Jurkat, Clone E6-1 (cell line): ENCODE measurements around the gene NDUFS3. TPM values are rescaled to one million over a fixed set of nuclear protein-coding genes. Genes with fewer than 3 reads are reported as not detected.
"Not testable (repeated sequence)": the region's sequence is repeated elsewhere in the genome, so short reads cannot be mapped to it uniquely, and the experiment has no call there.

Experiments used
- DNase-seq: peaks from one replicate; pipeline ENCODE4 v3.0.0-alpha.2; 2011; ENCODE audit warnings: low read depth, low spot score
- H3K4me3 ChIP-seq: 2 replicates; pipeline ENCODE4 v1.5.1; 2011; ENCODE audit warnings: mild to moderate bottlenecking, low read length, control low read depth, moderate library complexity
- polyA plus RNA-seq: library from polyadenylated mRNA; unstranded; fragments of >200 nt; gene quantifications from one replicate; pipeline ENCODE4 v1.2.1, GENCODE V29; 2012; ENCODE audit warnings: missing spikeins; ENCODE audit not compliant: insufficient read length, insufficient read depth

NDUFS3 gene
- polyA plus RNA-seq: 264 TPM

DNA sequence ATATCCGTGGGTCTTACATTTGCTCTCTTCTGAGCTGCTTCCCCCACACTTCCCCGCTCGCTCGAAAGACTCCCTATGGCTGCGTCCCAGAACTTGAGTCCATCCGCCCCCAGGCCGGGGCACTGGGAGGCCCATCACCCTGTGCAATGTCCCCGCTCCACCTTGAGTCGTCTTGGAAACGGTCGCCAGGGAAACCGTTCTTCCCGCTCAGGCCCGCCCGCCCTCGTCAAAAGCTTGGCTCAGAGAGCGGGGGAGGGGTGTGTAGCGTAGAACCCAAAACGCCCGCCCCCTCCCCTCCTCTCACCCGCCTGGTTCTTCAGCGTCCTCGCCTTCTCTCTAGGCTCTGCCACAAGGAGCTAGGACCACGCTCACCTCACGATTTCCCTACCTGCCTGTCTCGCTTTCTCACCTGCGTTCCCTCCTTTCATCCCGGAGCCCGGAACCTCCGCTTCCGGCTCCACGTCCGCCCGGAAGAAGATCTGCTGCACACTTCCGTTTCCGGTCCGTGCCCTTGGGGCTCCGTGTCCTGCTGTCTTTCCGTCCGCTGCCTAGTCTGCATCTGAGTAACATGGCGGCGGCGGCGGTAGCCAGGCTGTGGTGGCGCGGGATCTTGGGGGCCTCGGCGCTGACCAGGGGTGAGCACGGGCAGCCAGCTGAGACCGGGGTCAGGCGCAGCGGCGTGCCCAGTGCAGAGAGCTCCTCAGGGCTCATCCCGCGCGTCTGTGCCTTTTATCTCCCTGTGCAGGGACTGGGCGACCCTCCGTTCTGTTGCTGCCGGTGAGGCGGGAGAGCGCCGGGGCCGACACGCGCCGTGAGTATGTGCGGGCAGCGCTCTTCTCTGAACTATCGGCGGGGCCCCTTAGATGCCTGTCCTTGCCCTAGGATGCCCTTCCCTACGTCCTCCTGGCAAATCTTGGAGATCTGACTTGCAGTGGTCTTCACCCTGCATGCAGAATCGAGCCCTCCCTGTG, at the start of gene NDUFS3, which contains the start of gene KBTBD4:
NDUFS3 (plus strand) TSS at position 551 of the 971 bp plus-strand sequence; CDS start at position 569, 18 bp downstream.
KBTBD4 (minus strand) TSS at position 447 of the 971 bp plus-strand sequence; CDS start at position 428, 19 bp downstream.
- H3K4me3 ChIP-seq: peak within 1 kb of the TSS; percentile 81
- peak; percentile 89 for DNase-seq

DNA sequence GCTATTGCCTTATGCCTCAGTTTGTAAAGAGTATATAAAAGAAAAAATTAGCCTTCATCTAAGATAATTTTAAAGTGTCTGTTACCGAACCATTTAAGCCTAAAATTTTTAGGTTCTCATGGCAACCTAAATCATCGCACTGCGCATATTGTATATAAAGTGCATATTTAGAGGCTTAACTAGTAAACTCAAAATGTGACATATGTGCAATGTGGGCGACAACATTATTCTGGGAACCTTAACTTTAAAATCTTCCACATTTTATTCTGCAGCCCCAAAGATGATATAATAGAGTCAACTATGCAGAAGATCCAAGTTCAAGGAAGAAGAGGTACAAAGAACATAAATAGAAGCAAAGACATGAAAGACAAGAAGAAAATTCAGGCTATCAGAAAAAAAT, 48.9 kb upstream of the NDUFS3 start:
- H3K4me3 ChIP-seq: no peak overlapping the region
- no peak for DNase-seq

DNA sequence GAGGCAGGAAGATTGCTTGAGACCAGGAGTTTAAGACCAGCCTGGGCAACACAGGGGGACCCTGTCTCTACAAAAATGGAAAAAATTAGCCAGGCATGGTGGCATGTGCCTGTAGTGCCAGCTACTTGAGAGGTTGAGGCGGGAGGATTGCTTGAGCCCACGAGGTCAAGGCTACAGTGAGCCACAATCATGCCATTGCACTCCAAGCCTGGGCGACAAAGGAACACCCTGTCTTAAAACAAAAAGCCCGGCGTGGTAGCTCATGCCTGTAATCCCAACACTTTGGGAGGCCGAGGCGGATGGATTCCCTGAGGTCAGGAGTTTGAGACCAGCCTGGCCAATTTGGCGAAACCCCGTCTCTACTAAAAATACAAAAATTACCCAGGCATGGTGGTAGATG, 48.2 kb upstream of the NDUFS3 start:
- DNase-seq, H3K4me3 ChIP-seq: not testable (repeated sequence)

DNA sequence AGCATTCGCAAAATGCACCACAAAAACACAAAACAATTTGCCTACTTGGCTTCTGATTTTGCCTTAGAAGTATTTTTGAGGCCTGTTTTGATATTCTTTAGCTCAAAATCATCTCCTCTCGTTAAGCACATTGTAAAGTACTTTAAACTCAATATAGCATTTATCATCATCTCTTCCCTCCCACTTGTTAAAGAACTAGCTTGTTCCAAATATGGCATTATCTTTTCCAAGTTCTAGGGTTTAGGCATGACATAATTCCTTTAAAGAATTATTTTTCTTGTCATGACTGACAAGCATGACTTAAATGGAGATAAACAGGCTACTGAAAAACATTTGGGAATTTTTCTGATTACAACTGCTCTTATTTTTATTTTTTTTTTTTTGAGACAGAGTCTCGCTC, 47.2 kb upstream of the NDUFS3 start:
- no peak for DNase-seq

DNA sequence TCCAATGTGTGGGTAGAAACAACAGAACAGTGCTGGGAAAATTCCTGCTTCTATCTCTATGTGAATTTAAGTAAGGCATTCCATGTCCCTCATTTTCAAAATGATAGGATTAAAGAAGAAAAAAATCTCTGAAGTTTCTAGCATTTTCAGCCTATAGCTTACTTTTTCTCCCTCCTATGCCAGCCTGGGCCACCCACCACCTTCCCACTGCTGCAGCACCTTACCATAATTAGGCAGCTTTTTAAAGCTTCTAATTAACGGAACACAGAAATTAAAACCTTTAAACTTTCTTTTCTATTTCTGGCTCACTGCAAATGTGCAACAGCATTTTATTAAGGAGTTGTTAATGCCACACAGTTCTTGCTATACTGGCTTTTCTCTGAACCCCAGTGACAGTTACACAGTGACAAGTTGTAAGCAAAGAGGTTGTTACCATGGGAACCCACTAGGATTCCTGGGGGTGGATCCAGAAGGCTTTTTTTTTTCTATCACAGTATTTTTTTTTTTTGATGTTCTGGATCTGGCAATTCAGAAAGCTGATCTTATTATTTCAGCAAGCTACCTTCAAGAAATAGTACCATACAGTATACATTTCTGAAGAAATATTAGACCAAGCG, 46.2 kb upstream of the NDUFS3 start:
- H3K4me3 ChIP-seq: no peak overlapping the region
- DNase-seq: no peak

More for the DNA sequence above, 47.2 kb upstream of the NDUFS3 start:
- H3K4me3 ChIP-seq: no peak overlapping the region

DNA sequence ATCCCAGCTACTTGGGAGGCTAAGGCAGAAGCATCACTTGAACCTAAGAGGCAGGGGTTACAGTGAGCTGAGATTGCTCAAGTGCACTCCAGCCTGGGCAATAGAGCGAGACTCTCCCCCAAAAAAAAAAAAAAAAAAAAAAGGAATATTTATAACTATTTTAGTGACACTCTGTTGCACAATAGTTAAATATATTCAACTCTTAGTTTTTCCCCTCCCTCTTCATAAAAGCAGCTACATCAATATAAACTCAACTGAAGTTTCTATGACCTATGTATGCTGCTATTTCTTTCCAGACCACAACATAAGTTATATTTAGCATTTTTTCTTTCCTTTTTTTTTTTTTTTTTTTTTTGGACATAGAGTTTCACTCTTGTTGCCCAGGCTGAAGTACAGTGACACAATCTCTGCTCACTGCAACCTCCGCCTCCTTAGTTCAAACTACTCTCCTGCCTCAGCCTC, 45.2 kb upstream of the NDUFS3 start:
- no peak for DNase-seq

DNA sequence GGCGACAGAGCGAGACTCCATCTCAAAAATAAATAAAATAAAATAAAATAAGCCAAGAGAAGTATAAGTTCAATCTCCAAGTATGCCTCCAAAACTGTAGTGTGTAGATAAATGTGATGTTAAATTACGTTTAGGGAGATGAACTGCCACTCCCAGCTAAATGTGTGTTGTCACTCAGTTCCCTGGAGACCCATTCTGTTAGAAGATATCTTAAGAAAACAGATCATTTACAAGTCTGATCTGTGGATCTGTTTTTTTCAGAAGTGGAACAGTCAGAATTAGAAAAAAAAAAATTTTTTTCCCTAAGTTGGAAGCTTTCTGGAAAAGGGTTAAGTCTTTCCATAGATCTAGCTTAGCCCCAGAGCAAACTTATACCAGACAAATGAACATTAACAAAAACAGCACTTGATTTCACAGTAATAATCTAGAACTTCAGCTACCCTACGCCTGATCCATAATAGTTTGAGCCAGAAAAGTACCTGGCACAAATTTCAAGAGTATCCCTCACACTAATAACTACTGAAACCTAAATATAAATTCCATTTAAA, 44.1 kb upstream of the NDUFS3 start:
- H3K4me3 ChIP-seq: no peak overlapping the region
- no peak for DNase-seq

More for the DNA sequence above, 45.2 kb upstream of the NDUFS3 start:
- no peak overlapping the region for H3K4me3 ChIP-seq

DNA sequence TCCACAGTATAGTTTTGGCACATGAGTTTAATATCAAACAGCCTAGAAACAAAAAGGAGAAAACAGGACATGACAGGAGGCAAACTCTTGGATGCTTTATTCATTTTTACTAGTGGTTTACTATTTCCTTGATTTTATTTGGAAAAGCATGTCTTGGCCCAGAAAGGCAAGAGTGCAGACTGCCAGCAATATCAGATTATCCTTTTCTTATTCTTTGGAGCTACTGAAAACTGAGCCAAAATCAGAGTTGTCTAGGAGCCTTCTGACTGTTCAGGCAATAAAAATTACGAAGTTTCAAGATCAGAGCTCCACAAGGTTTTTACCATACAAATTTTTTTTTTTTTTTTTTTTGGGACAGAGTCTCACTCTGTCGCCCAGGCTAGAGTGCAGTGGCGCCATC, 42.0 kb upstream of the NDUFS3 start:
- no peak overlapping the region for H3K4me3 ChIP-seq
- no peak for DNase-seq

DNA sequence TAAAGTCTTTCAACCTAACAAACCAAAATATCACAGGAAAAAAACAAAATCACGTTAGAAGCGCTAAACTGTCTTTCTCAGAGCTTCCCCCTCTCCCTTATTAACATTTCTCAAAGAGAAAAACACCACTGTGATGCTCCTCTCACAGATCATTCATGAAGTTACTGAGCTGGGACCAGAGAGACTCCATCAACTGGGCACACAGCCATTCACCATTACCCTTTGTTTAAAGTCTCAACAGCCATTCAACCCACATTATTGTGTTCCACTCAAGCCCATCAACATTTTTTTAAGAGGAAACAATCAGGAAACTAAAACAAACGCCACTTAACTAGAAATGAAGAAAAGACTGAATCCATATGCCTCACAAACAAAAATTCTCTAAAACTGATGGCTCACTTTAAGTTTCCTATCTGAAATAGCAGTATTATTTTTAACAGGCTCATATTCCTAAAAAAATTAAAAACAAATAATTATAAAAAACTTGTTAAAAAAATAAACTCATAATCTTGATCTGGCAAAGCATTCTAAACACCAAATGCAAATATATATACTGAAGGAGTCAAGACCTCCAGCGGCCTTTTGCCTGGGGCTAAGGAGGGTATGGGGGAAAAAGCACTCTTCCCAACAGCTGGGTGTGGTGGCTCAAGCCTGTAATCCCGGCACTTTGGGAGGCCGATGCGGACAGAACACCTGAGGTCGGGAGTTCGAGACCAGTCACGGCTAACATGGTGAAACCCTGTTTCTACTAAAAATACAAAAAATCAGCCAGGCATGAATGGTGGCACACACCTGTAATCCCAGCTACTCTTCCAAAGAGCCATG, 39.9 kb upstream of the NDUFS3 start:
- DNase-seq: no peak
- no peak overlapping the region for H3K4me3 ChIP-seq

DNA sequence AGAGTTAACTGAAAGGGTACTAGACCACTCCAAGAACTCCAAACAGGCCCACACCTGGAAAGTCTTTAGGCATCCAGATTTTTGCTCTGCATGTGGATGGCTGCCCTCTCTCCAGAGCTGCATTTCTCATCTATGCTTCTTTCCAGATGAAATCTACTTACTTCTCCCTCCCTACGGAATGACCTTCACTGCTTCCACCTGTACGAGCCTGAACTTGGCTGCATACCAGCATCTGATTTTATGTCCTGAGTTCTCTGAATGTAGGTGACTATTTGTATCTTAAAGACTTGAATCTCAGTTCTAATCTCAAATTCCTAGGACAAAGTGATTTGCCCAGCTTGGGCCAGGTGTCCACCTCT, 39.2 kb upstream of the NDUFS3 start:
- DNase-seq: no peak
- H3K4me3 ChIP-seq: no peak overlapping the region

DNA sequence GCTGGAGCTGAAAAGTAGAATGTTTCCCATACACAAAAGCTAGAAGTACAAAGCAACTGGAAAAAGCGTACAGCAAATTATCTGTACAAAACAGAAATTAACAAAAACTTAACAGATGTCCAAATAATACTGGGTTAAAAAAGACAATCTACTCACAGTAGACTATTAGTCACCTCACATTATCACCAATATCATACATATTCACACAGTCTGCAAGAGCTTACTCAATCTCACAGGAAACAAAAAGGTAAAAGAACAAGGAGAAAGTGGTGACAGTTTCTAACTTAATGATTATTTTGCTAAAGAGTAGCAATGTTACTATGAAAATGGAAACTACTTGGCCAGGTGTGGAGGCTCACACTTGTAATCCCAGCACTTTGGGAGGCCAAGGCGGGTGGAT, 37.8 kb upstream of the NDUFS3 start:
- H3K4me3 ChIP-seq: no peak overlapping the region
- DNase-seq: no peak

DNA sequence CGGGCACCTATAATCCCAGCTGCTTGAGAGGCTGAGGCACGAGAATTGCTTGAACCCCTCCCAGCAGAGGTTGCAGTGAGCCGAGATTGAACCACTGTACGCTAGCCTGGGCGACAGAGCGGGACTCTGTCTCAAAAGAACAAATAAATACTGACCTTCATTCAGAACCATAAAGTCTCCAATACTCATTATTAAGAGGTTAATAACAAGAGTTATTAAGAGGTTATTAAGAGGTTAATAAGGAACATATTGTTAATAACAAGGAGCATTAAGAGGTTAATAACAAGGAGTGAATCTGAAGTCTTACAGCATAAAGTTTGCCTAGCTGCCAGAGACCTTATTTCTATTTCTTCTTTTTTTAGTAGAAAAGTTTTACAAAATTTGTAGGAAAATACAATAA, 33.6 kb upstream of the NDUFS3 start:
- no peak for DNase-seq
- no peak overlapping the region for H3K4me3 ChIP-seq

DNA sequence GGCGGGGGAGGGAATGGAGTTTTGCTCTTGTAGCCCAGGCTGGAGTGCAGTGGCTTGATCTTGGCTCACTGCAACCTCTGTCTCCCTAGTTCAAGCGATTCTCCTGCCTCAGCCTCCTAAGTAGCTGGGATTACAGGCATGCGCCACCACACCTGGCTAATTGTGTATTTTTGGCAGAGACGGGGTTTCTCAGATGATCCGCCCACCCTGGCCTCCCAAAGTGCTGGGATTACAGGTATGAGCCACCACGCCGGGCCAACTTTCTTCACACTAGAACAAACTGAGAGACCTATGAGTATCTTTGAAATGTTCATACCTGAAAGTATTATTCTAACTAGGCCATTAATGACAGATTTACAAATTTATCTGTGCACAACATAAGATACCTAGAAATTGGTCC, 32.6 kb upstream of the NDUFS3 start:
- H3K4me3 ChIP-seq, DNase-seq: not testable (repeated sequence)

DNA sequence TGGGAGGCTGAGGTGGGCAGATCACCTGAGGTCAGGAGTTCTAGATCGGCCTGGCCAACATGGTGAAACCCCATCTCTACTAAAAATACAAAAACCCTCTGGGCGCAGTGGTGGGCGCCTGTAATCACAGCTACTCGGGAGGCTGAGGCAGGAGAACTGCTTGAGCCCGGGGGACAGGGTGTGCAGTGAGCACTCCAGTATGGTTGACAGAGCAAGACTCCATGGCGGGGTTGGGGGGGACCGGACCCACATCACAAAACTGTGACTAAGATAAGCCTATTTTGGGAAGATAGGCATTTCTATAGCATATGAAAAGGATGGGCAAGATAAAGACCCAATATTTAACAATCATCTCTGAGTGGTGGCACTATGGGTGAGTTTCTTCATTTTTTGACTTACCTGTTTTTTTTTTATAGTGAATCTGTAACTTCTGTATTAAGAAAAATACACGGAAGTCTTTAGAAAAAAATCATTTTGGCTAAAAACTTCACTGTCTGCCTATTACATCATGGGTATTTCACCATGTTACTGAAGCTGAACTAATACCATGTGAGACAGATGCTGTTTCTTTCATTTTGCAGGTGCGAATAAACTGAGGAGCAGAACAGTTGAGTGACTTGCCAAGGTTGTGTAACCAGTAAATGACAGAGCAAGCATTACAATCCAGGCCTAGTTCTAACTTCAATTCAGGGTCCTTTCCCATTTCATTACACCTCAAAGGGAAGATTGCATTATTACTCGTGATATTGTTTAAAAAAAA, 28.4 kb upstream of the NDUFS3 start:
- no peak for DNase-seq
- H3K4me3 ChIP-seq: no peak overlapping the region

DNA sequence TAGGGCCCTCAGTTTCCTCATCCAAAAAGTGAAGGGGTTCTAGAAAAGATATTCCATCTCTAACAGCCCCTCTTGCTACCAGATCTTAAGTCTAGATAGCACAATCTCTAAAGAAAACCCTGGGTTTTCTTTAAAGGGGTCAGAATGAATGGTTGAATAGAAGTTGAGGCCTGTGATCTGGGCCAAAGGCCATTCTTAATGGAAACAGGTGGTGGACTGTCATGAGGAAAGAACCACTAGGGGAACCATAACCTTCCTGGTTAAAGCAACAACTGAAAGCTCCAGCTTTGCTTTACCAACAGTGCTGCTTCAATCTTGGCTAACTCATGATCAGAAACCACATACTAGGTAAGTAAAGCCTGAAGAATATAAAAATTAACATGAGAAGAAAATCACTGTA, 27.8 kb upstream of the NDUFS3 start:
- H3K4me3 ChIP-seq: peak overlapping the region; percentile 94
- peak; percentile 30 for DNase-seq

DNA sequence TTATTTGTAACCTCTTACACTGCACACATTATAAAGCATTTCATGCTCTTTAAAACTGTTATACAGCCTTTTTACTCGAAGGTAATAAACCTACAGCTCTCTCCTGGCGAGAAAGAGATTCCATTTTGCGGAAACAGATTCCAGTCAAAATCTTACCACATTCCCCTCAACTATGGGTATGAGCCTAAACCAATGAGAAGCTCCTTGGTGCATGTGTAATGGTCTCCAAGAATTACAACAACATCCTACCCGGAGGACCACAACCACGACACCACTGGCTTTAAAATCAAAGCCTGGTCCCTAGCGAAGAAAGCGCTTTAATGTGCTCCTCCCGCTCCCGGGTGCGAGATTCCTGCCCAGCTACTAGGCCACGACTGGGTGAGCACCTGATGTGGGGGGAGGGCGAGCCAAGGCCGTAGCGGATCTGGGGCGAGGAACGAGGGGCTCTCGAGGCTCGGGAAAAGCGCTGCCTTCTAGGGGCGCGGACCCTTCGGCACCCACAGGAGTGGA, 26.8 kb upstream of the NDUFS3 start:
- peak overlapping the region; percentile 94 for H3K4me3 ChIP-seq
- no peak for DNase-seq

DNA sequence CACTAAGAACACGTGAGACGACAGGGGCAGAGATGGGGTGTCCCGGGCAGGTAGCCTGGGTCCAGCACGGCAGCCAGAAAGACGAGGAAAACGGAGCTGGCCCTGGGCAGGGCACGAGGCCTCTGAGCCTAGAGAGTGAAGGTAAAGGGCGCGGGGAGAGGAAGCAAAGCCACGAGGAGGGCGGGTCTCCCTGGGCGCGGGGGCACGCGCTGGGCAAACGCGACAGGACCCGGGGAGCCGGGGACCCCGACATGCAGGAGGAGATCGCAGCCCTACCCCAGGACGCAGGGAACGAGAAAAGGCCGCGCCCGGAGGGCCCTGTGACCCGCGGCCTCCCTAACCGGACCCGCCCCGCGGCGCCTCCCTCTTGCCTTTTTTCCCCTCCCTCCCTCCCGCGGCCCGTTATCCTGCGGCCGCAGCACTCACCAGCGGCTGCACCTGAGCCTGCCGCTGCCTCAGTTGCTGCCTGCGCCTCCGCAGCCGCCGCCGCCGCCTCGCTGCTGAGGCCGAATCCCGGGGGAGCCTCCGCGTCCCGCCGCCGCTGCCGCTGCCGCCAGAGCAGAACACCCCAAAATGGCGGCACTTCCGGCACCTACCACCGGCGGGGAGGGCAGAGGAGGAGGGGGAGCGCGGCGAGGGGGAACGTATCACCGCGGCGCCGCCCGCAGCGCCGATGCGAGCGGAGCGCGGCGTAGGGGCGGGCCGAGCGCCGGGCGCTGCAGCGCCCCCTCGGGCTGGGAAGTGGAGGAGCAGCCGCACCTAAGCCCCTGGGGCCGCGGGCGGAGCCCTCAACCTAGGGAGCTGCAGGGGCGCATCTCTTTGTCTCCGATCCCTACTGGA, 26.1 kb upstream of the NDUFS3 start, which contains the start of gene CELF1:
CELF1 (minus strand) TSS at position 567 of the 840 bp plus-strand sequence. CDS start 53,609 bp downstream, outside the sequence.
- peak; percentile 82 for DNase-seq
- H3K4me3 ChIP-seq: peak within 1 kb of the TSS; percentile 94
